NT2/D1 (cell line): ENCODE data around the gene KLK1.

Experiments used
- DNase-seq: peaks from one replicate; pipeline ENCODE4 v3.0.0-alpha.2; 2011; ENCODE audit warnings: low read depth, low spot score
- H3K27me3 ChIP-seq: 2 replicates; pipeline ENCODE4 v1.6.0; 2011; ENCODE audit warnings: mild to moderate bottlenecking; ENCODE audit not compliant: insufficient read length, insufficient read depth
- H3K36me3 ChIP-seq: 2 replicates; pipeline ENCODE4 v1.6.1; 2011; ENCODE audit warnings: mild to moderate bottlenecking, low read length, mixed read lengths; ENCODE audit not compliant: insufficient read depth, insufficient read length
- H3K4me1 ChIP-seq: 2 replicates; pipeline ENCODE4 v1.5.1; 2011; ENCODE audit not compliant: insufficient read depth, insufficient read length
- H3K4me3 ChIP-seq: 2 replicates; pipeline ENCODE4 v1.5.1; 2011; ENCODE audit warnings: low read depth; ENCODE audit not compliant: insufficient read length
- H3K9ac ChIP-seq: 2 replicates; pipeline ENCODE4 v1.6.0; 2011; ENCODE audit warnings: low read depth; ENCODE audit not compliant: insufficient read length
- H3K9me3 ChIP-seq: 2 replicates; pipeline ENCODE4 v1.5.1; 2011; ENCODE audit warnings: mild to moderate bottlenecking, low read length; ENCODE audit not compliant: insufficient read depth
- SUZ12 ChIP-seq: IDR thresholded peaks from 2 replicates; pipeline ENCODE4 v1.6.1; 2011; ENCODE audit not compliant: insufficient read length, insufficient read depth; ENCODE audit errors: extremely low read depth
- YY1 ChIP-seq: IDR thresholded peaks from 2 replicates; pipeline ENCODE4 v1.6.1; 2011; ENCODE audit not compliant: insufficient read length, insufficient read depth
- ZNF274 ChIP-seq: IDR thresholded peaks from 2 replicates; pipeline ENCODE4 v1.6.1; 2011; ENCODE audit warnings: mild to moderate bottlenecking, low read depth, low read length

Gene KLK1

DNA sequence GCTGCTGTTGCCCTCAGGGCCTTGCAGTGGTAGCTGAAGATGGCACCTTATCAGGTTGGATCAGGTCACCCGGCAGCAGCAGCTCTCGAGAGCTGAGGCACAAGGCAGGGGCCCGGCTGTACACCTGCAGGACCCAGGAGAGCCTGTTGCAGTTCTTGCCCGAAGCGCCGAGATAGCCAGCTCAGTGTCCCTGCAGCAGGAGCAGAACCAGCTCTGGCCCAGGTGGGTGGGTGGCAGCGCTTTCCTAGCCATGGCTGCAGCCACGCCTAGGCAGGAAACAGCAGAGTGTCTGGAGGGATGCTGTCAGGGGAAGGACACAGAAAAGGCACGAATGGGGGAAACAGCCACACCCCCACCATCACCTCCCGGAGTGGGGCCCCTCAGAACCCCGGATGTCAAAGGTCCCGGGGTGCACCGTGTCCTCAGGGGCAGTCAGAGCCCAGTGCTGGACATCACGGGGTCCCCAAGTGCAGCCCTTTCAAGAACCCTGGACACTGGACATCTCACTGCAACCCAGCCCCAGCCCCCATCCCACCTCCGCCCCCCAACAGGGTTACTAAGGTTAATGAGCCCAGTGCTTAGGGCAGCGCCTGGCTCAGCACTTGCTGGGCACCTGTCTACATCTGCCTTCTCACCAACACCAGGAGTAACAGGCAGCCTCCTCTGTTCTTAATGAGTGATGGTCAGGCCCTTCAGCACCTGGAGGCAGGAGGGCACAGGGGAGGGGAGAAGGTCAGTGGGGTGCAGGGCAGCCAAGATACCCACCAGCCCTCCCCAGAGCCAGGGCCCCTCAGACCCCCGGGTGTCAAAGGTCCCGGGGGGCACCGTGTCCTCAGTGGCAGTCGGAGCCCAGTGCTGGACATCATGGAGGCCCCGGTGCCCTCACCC lies 24.7 kb downstream of the KLK1 start:
- Histone ChIP-seq H3K36me3 (peaks cover 83% of the 10 kb centered on the region), H3K4me3 (no peak overlapping the region), H3K27me3 (no peaks in the 10 kb centered on the region), H3K9me3 (no peaks in the 10 kb centered on the region), H3K9ac (peak overlapping the region; percentile 21), H3K4me1 (peaks cover 18% of the 10 kb centered on the region)
- TF ChIP-seq ZNF274 (no peak), YY1 (no peak), SUZ12 (no peak)
- no peak for DNase-seq

DNA sequence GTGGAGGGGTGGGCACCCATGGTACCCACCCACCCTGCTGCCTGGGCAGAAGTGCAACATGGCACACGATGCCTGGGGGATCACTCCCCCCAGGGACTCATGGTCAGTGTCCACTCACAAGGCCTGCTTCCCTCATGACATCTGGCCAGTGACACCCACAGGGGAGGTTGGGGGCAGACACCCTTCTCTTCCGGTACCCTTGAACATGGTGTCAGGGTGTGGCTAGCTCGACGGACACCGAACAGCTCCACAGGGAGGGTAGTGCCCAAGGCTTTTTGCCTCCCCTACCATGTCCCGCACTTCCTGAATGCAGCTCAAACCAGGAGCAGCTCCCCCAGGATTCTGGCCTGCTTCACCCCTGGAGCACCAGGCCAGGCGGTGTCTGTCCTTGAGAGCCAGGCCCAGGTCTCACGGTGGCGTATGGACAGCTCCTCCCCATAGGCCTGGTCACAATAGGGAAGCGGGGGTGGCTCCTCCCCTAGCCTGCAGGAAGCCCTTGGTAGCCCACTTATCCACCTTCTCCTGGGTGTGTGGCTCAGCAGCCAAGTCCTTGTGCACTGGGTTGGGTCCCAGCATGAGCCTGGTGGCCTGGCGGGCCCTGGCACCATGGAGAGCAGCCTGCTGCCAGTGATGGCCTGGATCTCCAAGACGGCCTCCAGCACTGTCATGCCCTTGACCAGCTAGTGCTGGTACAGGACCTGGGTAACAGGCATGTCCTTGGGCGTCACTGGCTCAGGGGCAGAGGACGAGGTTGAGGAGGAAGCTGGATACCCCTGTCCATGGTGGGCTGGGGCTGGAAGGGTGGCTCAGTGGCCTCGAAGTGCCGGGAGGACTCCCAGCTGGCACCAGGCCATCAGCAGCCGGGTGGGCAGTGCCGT lies 25.6 kb downstream of the KLK1 start:
- Histone ChIP-seq H3K4me1 (peaks cover 21% of the 10 kb centered on the region), H3K4me3 (no peak overlapping the region), H3K36me3 (peaks cover 75% of the 10 kb centered on the region), H3K9me3 (no peaks in the 10 kb centered on the region), H3K27me3 (no peaks in the 10 kb centered on the region), H3K9ac (no peak overlapping the region)
- no peak for DNase-seq
- TF ChIP-seq YY1, result no peak
- no peak for TF ChIP-seq SUZ12
- no peak for TF ChIP-seq ZNF274

DNA sequence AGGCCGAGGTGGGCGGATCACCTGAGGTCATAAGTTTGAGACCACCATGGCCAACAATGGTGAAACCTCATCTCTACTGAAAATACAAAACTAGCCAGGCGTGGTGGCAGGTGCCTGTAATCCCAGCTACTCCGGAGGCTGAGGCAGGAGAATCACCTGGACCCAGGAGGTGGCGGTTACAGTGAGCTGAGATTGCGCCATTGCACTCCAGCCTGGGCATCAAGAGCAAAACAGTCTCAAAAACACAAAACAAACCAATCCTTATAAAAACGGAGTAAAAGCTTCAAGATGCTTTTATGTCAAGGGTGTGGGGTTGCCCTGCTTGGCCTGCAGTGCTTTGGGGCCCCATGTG lies 26.2 kb downstream of the KLK1 start:
- Histone ChIP-seq H3K4me3 (no peak overlapping the region), H3K9ac (no peak overlapping the region), H3K27me3 (no peaks in the 10 kb centered on the region), H3K4me1 (peaks cover 21% of the 10 kb centered on the region), H3K9me3 (no peaks in the 10 kb centered on the region), H3K36me3 (peaks cover 69% of the 10 kb centered on the region)
- DNase-seq, result no peak
- TF ChIP-seq ZNF274 (no peak), SUZ12 (no peak), YY1 (no peak)

DNA sequence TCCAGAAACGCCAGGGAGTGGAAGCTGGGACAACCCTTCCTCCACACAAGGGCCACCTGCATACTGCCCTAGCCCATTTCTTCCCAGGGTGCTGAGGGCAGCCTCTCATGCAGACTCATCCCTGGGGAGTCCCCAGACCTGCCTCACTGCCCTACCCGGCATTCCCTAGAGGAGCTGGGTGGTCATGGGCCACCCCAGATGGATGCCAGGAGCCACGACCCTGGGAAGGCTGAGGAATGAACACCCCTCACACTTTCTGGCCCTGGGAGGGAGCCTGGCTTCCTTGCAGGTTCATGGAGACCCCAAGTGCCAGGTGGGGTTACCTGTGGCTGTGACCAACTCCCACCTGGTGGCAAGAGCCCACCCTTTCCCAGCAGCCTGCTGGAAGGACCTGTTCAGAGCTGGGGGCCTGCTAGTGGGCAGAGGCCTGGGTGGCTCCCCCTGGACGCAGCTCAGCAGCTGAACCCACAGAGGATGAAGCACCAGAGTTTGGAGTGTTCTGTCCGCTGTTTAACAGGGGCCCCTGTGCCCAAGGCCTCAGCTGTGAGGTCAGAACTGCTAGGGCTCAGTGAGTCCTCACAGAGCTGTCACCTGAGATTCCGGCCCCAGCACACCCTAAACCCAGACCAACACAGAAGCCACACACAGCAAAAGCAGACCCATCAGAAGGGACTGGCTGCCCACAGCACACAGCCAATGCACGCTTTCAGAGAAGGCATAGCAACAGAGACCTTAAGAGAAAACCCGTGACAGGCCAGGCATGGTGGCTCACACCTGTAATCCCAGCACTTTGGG lies 26.8 kb downstream of the KLK1 start:
- Histone ChIP-seq H3K36me3 (peaks cover 63% of the 10 kb centered on the region), H3K4me1 (peaks cover 21% of the 10 kb centered on the region)
- DNase-seq, result no peak

DNA sequence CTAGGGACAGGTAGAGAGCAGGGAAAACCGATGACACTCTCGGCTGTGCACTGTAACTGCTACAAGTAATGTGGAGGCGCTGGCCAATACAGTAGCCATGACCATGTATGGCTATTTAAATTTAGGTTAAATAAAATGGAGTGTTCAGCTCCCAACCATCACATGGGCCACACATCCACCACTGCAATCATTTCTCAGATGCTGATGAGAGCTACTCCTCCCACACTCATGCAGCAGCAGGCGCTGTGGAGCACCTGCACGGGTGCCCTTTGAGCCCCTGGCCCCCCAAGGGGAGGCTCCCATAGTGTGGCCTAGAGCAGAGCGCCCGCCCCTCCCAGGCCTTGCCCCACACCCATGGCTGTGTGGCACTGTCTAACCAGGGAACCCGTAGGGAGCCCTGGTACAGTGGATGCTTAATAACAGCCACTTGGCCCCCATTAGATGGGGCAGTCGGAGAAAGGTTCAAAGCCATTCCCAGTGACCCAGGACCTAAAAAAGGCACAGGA lies 27.4 kb downstream of the KLK1 start:
- TF ChIP-seq YY1 (no peak), SUZ12 (no peak), ZNF274 (no peak)
- H3K4me1 ChIP-seq, result peaks cover 24% of the 10 kb centered on the region
- H3K36me3 ChIP-seq, result peaks cover 61% of the 10 kb centered on the region
- no peak overlapping the region for H3K4me3 ChIP-seq
- H3K27me3 ChIP-seq, result no peaks in the 10 kb centered on the region
- no peaks in the 10 kb centered on the region for H3K9me3 ChIP-seq
- H3K9ac ChIP-seq, result no peak overlapping the region
- no peak for DNase-seq

More for the DNA sequence above, 26.8 kb downstream of the KLK1 start:
- Histone ChIP-seq H3K9ac (no peak overlapping the region), H3K4me3 (no peak overlapping the region), H3K27me3 (no peaks in the 10 kb centered on the region), H3K9me3 (no peaks in the 10 kb centered on the region)
- TF ChIP-seq SUZ12, result no peak
- no peak for TF ChIP-seq YY1
- no peak for TF ChIP-seq ZNF274

DNA sequence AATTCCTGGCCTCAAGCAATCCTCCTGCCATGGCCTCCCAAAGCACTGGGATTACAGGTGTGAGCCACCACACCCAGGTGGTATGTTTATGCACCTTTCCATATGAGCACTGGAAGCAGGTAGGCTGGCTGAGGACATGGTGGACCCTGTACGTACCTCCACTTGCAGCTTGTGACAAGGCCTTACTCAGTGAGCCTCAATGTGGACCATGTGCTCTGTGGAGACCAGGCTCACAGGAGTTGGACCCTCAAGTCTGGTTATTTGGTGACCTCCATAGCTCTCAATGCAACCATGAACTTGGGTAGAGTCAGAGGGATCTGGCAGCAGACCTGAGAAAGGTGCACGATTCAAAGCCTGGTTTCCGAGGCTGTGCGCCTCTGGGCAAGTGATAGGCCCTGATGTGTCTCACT lies 27.9 kb downstream of the KLK1 start:
- Histone ChIP-seq H3K36me3 (peaks cover 56% of the 10 kb centered on the region), H3K9me3 (no peaks in the 10 kb centered on the region), H3K27me3 (no peaks in the 10 kb centered on the region), H3K9ac (no peak overlapping the region), H3K4me3 (no peak overlapping the region), H3K4me1 (peaks cover 24% of the 10 kb centered on the region)
- DNase-seq, result no peak
- TF ChIP-seq SUZ12 (no peak), ZNF274 (no peak), YY1 (no peak)
